OCI-LY7 (cell line): ENCODE measurements around the gene PARP16.

Experiments
- CTCF ChIP-seq: fragments of 200-600 bp; sonication (generic); conservative IDR thresholded peaks from 2 replicates; pipeline ENCODE4 v1.5.1; 2014; ENCODE audit warnings: mild to moderate bottlenecking, antibody characterized with exemption, low read length, moderate library complexity, mixed read lengths
- EZH2phosphoT487 ChIP-seq: fragments of 200-600 bp; sonication (generic); IDR thresholded peaks from 2 replicates; pipeline ENCODE4 v1.6.1; 2018; ENCODE audit warnings: low read depth, borderline replicate concordance, mild to moderate bottlenecking, mixed run types, antibody characterized with exemption, low read length, moderate library complexity, mixed read lengths

- TF ChIP-seq CTCF (no peak), EZH2phosphoT487 (no peak)
These were observed 11.0 kb downstream of the PARP16 start for GRCh38 chr15:65275728-65276126.
